Skeletal muscle tissue (tissue), 4 donors: Measurements from ENCODE around the gene FBXL2. TPM values are rescaled to one million over a fixed set of nuclear protein-coding genes. Genes with fewer than 3 reads are reported as not detected.

Experiments used
- H3K27ac ChIP-seq: one replicate; pipeline ENCODE4 v1.7.0; 2013; ENCODE audit warnings: mild to moderate bottlenecking, low read depth, low read length, inconsistent platforms
- H3K27me3 ChIP-seq, 3 donors: one replicate each; pipeline ENCODE4 v1.7.0; 2013; ENCODE audit warnings: low read length in 3 of 3; ENCODE audit not compliant: control insufficient read depth in 3 of 3, insufficient read depth in 3 of 3
- H3K36me3 ChIP-seq, 3 donors: one replicate each; pipeline ENCODE4 v1.7.0; 2013; ENCODE audit warnings: low read length in 3 of 3; ENCODE audit not compliant: control insufficient read depth in 3 of 3, insufficient read depth in 3 of 3
- H3K4me1 ChIP-seq, 3 donors: one replicate each; pipeline ENCODE4 v1.7.0; 2013; ENCODE audit warnings: low read length in 3 of 3, mild to moderate bottlenecking in 3 of 3; ENCODE audit not compliant: control insufficient read depth in 3 of 3, insufficient read depth in 3 of 3
- H3K4me3 ChIP-seq, 3 donors: one replicate each; pipeline ENCODE4 v1.7.0; 2013; ENCODE audit warnings: low read length in 3 of 3
- H3K9ac ChIP-seq, 3 donors: one replicate each; pipeline ENCODE4 v1.7.0; 2013; ENCODE audit warnings: low read length in 3 of 3, mild to moderate bottlenecking in 3 of 3, moderate library complexity in 2 of 3, low read depth in 1 of 3
- H3K9me3 ChIP-seq, 3 donors: one replicate each; pipeline ENCODE4 v1.7.0; 2013; ENCODE audit warnings: low read length in 3 of 3; ENCODE audit not compliant: control insufficient read depth in 3 of 3
- total RNA-seq: library from RNA; depleted of rRNA; stranded (reverse); fragments of >200 nt; gene quantifications from one replicate; pipeline ENCODE4 v1.2.3, GENCODE V29; 2014
- donor health status: Osteomylitis.

FBXL2 gene
- total RNA-seq = 7.8 TPM

DNA sequence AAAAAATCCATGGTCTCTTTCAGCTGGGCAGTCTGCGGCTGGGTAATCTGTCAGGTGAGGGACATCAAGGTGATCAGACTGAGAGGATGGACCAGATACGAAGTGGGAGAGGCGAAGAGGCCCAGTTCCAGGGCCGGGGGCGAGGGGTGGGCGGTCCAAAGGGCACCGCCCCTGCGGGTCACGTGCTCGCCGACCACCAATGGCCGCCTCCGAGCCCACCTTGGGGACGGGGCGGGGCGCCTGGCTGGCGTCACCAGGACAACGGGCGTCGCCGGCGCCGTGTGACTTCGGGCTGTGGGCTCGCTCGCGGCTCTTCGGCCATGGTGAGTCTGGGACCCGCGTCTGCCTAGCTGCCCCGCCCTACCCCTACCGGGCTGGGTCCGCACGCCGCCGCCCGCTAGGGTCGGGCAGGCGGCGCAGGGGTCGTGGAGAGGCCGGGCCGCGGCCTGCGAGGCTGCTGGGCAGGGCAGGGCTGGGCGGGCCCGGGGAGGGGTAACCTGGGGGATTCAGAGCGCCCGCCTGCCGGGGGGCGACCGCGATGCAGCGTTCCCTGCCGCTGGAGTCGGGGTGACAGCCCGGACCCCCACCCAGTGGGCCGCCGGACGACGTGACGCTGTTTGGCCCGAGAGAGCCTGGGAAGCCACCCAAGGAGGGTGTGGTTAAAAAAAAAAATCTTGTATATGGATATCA is at the start of gene FBXL2:
TSS of gene FBXL2 (plus strand) at position 250 of the 690 bp plus-strand sequence. CDS start at position 321, 71 bp downstream.
- H3K27ac ChIP-seq = no peak within 1 kb of the TSS
- H3K4me3 ChIP-seq = peak within 1 kb of the TSS; percentile 65 to 77 (median 65)
- H3K9ac ChIP-seq = peak within 1 kb of the TSS; percentile 57 to 74 (median 59)
- peaks cover 0 to 4% (median 2%) of the 10 kb centered on the region in 3 donors for H3K27me3 ChIP-seq
- no peaks in the 10 kb centered on the region for H3K9me3 ChIP-seq
- H3K36me3 ChIP-seq = no peaks in the 10 kb centered on the region
- H3K4me1 ChIP-seq = no peaks in the 10 kb centered on the region

- Histone ChIP-seq H3K27me3 (no peaks in the 10 kb centered on the region), H3K9ac (no peak overlapping the region), H3K9me3 (no peaks in the 10 kb centered on the region), H3K27ac (no peak overlapping the region), H3K4me3 (no peak overlapping the region), H3K36me3 (no peaks in the 10 kb centered on the region), H3K4me1 (no peaks in the 10 kb centered on the region)
Observed at GRCh38 chr3:33229066-33229465, 48.2 kb upstream of the FBXL2 start.

GRCh38 chr3:33229947-33230346 is 47.3 kb upstream of the FBXL2 start:
- no peak overlapping the region for H3K27ac ChIP-seq
- H3K9me3 ChIP-seq = no peaks in the 10 kb centered on the region
- no peaks in the 10 kb centered on the region for H3K27me3 ChIP-seq
- H3K4me1 ChIP-seq = no peaks in the 10 kb centered on the region
- no peak overlapping the region for H3K9ac ChIP-seq
- no peaks in the 10 kb centered on the region for H3K36me3 ChIP-seq
- no peak overlapping the region for H3K4me3 ChIP-seq

DNA sequence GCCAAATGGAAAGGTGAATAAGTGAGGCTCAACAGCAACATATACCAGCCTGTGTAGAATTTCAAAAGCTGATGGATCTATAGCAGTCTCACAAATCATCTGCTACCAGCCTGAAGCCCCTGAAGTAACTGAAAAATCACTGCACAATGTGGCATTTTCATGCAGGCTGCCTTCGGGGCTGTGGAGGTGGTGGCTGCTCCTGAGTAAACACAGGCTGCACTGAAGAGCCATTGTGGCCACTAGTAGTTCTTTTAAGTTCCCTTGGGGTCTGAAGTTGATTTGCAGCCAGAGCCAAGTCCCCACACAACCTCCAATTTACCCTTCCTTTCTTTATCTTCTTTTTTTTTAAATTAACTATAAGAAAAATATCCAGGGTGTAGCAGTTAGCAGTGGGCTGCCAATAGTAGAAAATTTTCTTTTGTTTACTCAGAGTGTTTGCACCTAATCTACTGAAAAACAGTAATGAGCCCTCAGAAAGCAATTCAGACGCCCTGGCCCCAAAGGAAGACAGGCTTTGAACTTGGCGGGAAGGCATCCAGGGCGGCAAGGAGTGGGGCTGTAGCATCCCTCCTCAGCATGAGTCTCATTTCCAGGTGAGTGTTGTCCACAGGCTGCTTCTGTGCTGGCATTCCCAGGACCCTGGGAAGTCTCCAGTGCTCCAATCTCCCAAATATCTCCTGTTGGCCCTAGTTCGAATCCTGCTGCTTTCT is 45.3 kb upstream of the FBXL2 start:
- Histone ChIP-seq H3K9me3 (no peaks in the 10 kb centered on the region), H3K27me3 (no peaks in the 10 kb centered on the region), H3K27ac (no peak overlapping the region), H3K4me3 (no peak overlapping the region), H3K36me3 (no peaks in the 10 kb centered on the region), H3K9ac (no peak overlapping the region), H3K4me1 (no peaks in the 10 kb centered on the region)

DNA sequence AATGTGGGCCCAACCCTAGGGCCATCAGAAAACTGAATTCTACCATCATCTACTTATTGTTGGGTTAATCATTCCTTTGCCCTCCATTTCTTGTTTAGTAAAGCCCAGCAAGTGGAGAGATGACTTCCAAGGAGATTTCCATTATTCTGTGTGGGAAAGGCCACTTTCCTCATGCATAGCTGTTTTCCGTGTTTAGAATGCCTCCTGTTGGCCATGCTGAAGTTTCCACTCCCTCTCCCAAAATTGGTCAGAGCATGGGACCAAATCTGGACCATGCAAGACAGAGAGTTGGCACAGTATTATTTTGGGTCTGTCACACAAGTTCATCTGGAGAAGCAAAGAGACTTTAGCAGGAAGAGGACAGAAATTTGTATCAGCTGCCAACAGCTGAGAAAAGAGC is 43.4 kb upstream of the FBXL2 start:
- no peaks in the 10 kb centered on the region for H3K4me1 ChIP-seq

DNA sequence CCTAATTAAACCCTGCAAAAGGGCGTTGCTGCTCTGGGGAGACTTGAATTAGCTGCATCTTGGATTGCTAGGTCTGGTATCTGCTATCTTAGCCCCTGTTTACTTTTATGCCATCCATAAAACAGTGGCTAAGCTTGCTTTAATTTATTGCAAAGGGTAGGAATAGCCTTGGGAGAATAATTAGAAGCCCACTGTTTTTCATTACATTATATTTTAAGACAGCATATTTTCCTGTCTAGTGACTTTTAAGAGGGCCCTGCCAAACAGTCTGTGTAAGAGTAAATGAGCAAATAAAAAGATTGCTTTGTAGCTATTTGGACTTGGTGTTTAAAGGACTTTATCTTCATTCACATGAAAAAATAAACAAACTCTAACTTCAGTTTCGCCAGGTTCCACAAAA is 41.2 kb upstream of the FBXL2 start:
- Histone ChIP-seq H3K9me3 (no peaks in the 10 kb centered on the region), H3K9ac (no peak overlapping the region), H3K4me3 (no peak overlapping the region), H3K27ac (no peak overlapping the region), H3K4me1 (no peaks in the 10 kb centered on the region), H3K36me3 (no peaks in the 10 kb centered on the region), H3K27me3 (no peaks in the 10 kb centered on the region)

More for the DNA sequence above, 43.4 kb upstream of the FBXL2 start:
- Histone ChIP-seq H3K27ac (no peak overlapping the region), H3K9ac (no peak overlapping the region), H3K4me3 (no peak overlapping the region), H3K27me3 (no peaks in the 10 kb centered on the region), H3K9me3 (no peaks in the 10 kb centered on the region), H3K36me3 (no peaks in the 10 kb centered on the region)

GRCh38 chr3:33237439-33237838 is 39.8 kb upstream of the FBXL2 start:
- Histone ChIP-seq H3K9ac (no peak overlapping the region), H3K36me3 (no peaks in the 10 kb centered on the region), H3K4me3 (no peak overlapping the region), H3K27ac (no peak overlapping the region), H3K4me1 (no peaks in the 10 kb centered on the region), H3K27me3 (no peaks in the 10 kb centered on the region), H3K9me3 (no peaks in the 10 kb centered on the region)

GRCh38 chr3:33238923-33239322 is 38.3 kb upstream of the FBXL2 start:
- Histone ChIP-seq H3K9ac (no peak overlapping the region), H3K36me3 (no peaks in the 10 kb centered on the region), H3K9me3 (no peaks in the 10 kb centered on the region), H3K4me3 (no peak overlapping the region), H3K4me1 (no peaks in the 10 kb centered on the region), H3K27me3 (no peaks in the 10 kb centered on the region), H3K27ac (no peak overlapping the region)

- H3K27me3 ChIP-seq = no peaks in the 10 kb centered on the region
- no peaks in the 10 kb centered on the region for H3K9me3 ChIP-seq
- H3K27ac ChIP-seq = no peak overlapping the region
- no peaks in the 10 kb centered on the region for H3K36me3 ChIP-seq
- H3K4me1 ChIP-seq = no peaks in the 10 kb centered on the region
- no peak overlapping the region for H3K9ac ChIP-seq
- H3K4me3 ChIP-seq = no peak overlapping the region
Observed at GRCh38 chr3:33240261-33240660, 37.0 kb upstream of the FBXL2 start.

GRCh38 chr3:33246786-33247185 is 30.5 kb upstream of the FBXL2 start:
- H3K4me1 ChIP-seq = no peaks in the 10 kb centered on the region

More at GRCh38 chr3:33246786-33247185, 30.5 kb upstream of the FBXL2 start:
- no peaks in the 10 kb centered on the region for H3K27me3 ChIP-seq
- no peak overlapping the region for H3K9ac ChIP-seq
- H3K9me3 ChIP-seq = no peaks in the 10 kb centered on the region
- H3K36me3 ChIP-seq = no peaks in the 10 kb centered on the region
- H3K4me3 ChIP-seq = no peak overlapping the region
- H3K27ac ChIP-seq = no peak overlapping the region
